IMR-90 (cell line): ENCODE measurements around the gene TNRC18. TPM values are rescaled to one million over a fixed set of nuclear protein-coding genes. Genes with fewer than 3 reads are reported as not detected.

ENCODE experiments used
- ATAC-seq: fragments of 200-7000 bp; cut with Tn5 transposase; 2 replicates; pipeline ENCODE4 v1.9.1; 2020; ENCODE audit warnings: low read depth, mild to moderate bottlenecking, moderate library complexity
- BruUV-seq: library from RNA; stranded (reverse); fragments of 400-500 nt; replicated peaks from 2 replicates; lab custom pipeline; 2021; lab: Mats Ljungman, UMichigan
- CTCF ChIA-PET: fragments of 300-600 bp; formaldehyde crosslinking; extraction: SDS; loops from one replicate; lab custom pipeline; 2021; ENCODE audit warnings: antibody characterized with exemption; lab: Yijun Ruan, JAX
- POLR2A ChIA-PET: fragments of 300-600 bp; sonication (Branson Sonifier 250); formaldehyde crosslinking; loops from one replicate; lab custom pipeline; 2022; ENCODE audit warnings: antibody characterized with exemption; ENCODE audit not compliant: unreplicated experiment; lab: Charles Lee
- DNase-seq: peaks from one replicate; pipeline ENCODE4 v3.0.0; 2013
- H2AFZ ChIP-seq: replicated peaks from 2 replicates; pipeline ENCODE3; 2013; ENCODE audit warnings: low read length, mild to moderate bottlenecking; ENCODE audit not compliant: poor library complexity
- H2AK5ac ChIP-seq: 2 replicates; pipeline ENCODE4 v1.6.1; 2013; ENCODE audit warnings: low read depth, low read length, inconsistent platforms
- H2AK9ac ChIP-seq: replicated peaks from 2 replicates; pipeline ENCODE3; 2013; ENCODE audit warnings: mild to moderate bottlenecking, low read depth, low read length, moderate library complexity; ENCODE audit not compliant: poor library complexity
- H2BK120ac ChIP-seq: 2 replicates; pipeline ENCODE4 v1.6.1; 2013; ENCODE audit warnings: low read depth, low read length, inconsistent platforms
- H2BK15ac ChIP-seq: 3 replicates; pipeline ENCODE4 v1.6.1; 2013; ENCODE audit warnings: low read depth, low read length, inconsistent platforms
- H2BK20ac ChIP-seq: 2 replicates; pipeline ENCODE4 v1.6.1; 2013; ENCODE audit warnings: low read depth, mild to moderate bottlenecking, inconsistent platforms, low read length, moderate library complexity
- H2BK5ac ChIP-seq: 2 replicates; pipeline ENCODE4 v1.6.1; 2013; ENCODE audit warnings: mild to moderate bottlenecking, low read depth, low read length, inconsistent platforms; ENCODE audit not compliant: poor library complexity, severe bottlenecking
- H3K14ac ChIP-seq: replicated peaks from 2 replicates; pipeline ENCODE4 v1.6.1; 2013; ENCODE audit warnings: low read depth, low read length, inconsistent platforms
- H3K18ac ChIP-seq: 2 replicates; pipeline ENCODE4 v1.6.1; 2013; ENCODE audit warnings: low read depth, low read length, control low read depth
- H3K23ac ChIP-seq: 2 replicates; pipeline ENCODE4 v1.6.1; 2013; ENCODE audit warnings: low read depth, low read length, inconsistent platforms
- H3K27ac ChIP-seq: 2 replicates; pipeline ENCODE4 v1.5.1; 2013; ENCODE audit warnings: mild to moderate bottlenecking, control low read depth, low read length; ENCODE audit not compliant: insufficient read depth
- H3K27me3 ChIP-seq: 2 replicates; pipeline ENCODE4 v1.6.1; 2013; ENCODE audit warnings: low read length; ENCODE audit not compliant: control insufficient read depth, insufficient read depth
- H3K36me3 ChIP-seq: 2 replicates; pipeline ENCODE4 v1.6.1; 2013; ENCODE audit warnings: low read length, mixed read lengths; ENCODE audit not compliant: control insufficient read depth, insufficient read depth
- H3K4ac ChIP-seq: 2 replicates; pipeline ENCODE4 v1.6.1; 2013; ENCODE audit warnings: low read depth, low read length, inconsistent platforms
- H3K4me1 ChIP-seq: 2 replicates; pipeline ENCODE4 v1.6.1; 2013; ENCODE audit warnings: low read length, mixed read lengths; ENCODE audit not compliant: control insufficient read depth, insufficient read depth
- H3K4me2 ChIP-seq: 2 replicates; pipeline ENCODE4 v1.6.1; 2013; ENCODE audit warnings: low read depth, mild to moderate bottlenecking, control low read depth, low read length, moderate library complexity
- H3K4me3 ChIP-seq: 2 replicates; pipeline ENCODE4 v1.5.1; 2013; ENCODE audit warnings: low read depth, mild to moderate bottlenecking, control low read depth, low read length, moderate library complexity; ENCODE audit not compliant: insufficient read depth
- H3K56ac ChIP-seq: 2 replicates; pipeline ENCODE4 v1.6.1; 2013; ENCODE audit warnings: low read length, inconsistent platforms; ENCODE audit not compliant: insufficient read depth; ENCODE audit errors: extremely low read depth
- H3K79me1 ChIP-seq, 2 experiments: 2 replicates each; pipeline ENCODE4 v1.6.1; 2013; ENCODE audit warnings: low read length in 2 of 2, inconsistent platforms in 1 of 2, low read depth in 1 of 2
- H3K9ac ChIP-seq: 2 replicates; pipeline ENCODE4 v1.6.1; 2013; ENCODE audit warnings: low read depth, low read length, control low read depth
- H3K9me1 ChIP-seq: 2 replicates; pipeline ENCODE4 v1.6.1; 2013; ENCODE audit warnings: low read length, inconsistent platforms; ENCODE audit not compliant: insufficient read depth
- H3K9me3 ChIP-seq: 2 replicates; pipeline ENCODE4 v1.6.1; 2013; ENCODE audit warnings: low read length; ENCODE audit not compliant: control insufficient read depth, insufficient read depth
- H4K20me1 ChIP-seq: 2 replicates; pipeline ENCODE4 v1.6.1; 2013; ENCODE audit warnings: low read length, inconsistent platforms; ENCODE audit not compliant: insufficient read depth
- H4K5ac ChIP-seq: 2 replicates; pipeline ENCODE4 v1.6.1; 2013; ENCODE audit warnings: mild to moderate bottlenecking, low read depth, low read length, control low read depth
- H4K8ac ChIP-seq, 2 experiments: 2 replicates each; pipeline ENCODE4 v1.6.1; 2013; ENCODE audit warnings: low read depth in 2 of 2, low read length in 2 of 2, control low read depth in 1 of 2, inconsistent platforms in 1 of 2
- H4K91ac ChIP-seq: 2 replicates; pipeline ENCODE4 v1.6.1; 2013; ENCODE audit warnings: low read depth, low read length, inconsistent platforms; ENCODE audit not compliant: insufficient read depth
- BHLHE40 ChIP-seq: fragments of 150-350 bp; IDR thresholded peaks from 2 replicates; pipeline ENCODE4 v1.6.1; 2016; ENCODE audit warnings: mild to moderate bottlenecking, low read depth, low read length
- CEBPB ChIP-seq: IDR thresholded peaks from 2 replicates; pipeline ENCODE4 v1.6.1; 2012; ENCODE audit warnings: low read depth, low read length, improper control_type of control experiment
- CHD1 ChIP-seq: IDR thresholded peaks from 2 replicates; pipeline ENCODE4 v1.6.1; 2012; ENCODE audit warnings: low read depth, low read length, improper control_type of control experiment
- FOS ChIP-seq: fragments of 150-350 bp; IDR thresholded peaks from 2 replicates; pipeline ENCODE4 v1.6.1; 2016; ENCODE audit warnings: low read depth, low read length
- MAFK ChIP-seq: IDR thresholded peaks from 2 replicates; pipeline ENCODE4 v1.6.1; 2012; ENCODE audit warnings: low read depth, low read length, improper control_type of control experiment
- MAZ ChIP-seq: IDR thresholded peaks from 2 replicates; pipeline ENCODE4 v1.6.1; 2012; ENCODE audit warnings: low read depth, mild to moderate bottlenecking, low read length, improper control_type of control experiment, moderate library complexity, borderline replicate concordance
- MXI1 ChIP-seq: IDR thresholded peaks from 2 replicates; pipeline ENCODE4 v1.6.1; 2012; ENCODE audit warnings: low read depth, mild to moderate bottlenecking, low read length, moderate library complexity, borderline replicate concordance
- NFE2L2 ChIP-seq: fragments of 150-350 bp; IDR thresholded peaks from 2 replicates; pipeline ENCODE4 v1.6.1; 2016; ENCODE audit warnings: low read depth, mild to moderate bottlenecking, low read length
- POLR2A ChIP-seq: IDR thresholded peaks from 2 replicates; pipeline ENCODE4 v1.6.1; 2012; ENCODE audit warnings: mild to moderate bottlenecking, low read depth, low read length
- RAD21 ChIP-seq: IDR thresholded peaks from 2 replicates; pipeline ENCODE4 v1.6.1; 2012; ENCODE audit warnings: low read length, improper control_type of control experiment
- RCOR1 ChIP-seq: IDR thresholded peaks from 2 replicates; pipeline ENCODE4 v1.6.1; 2012; ENCODE audit warnings: mild to moderate bottlenecking, low read length, improper control_type of control experiment; ENCODE audit not compliant: insufficient replicate concordance
- RFX5 ChIP-seq: IDR thresholded peaks from 2 replicates; pipeline ENCODE4 v1.8.0; 2012; ENCODE audit warnings: low read depth, mild to moderate bottlenecking, low read length, moderate library complexity
- SMC3 ChIP-seq: fragments of 150-350 bp; IDR thresholded peaks from 2 replicates; pipeline ENCODE4 v1.6.1; 2016; ENCODE audit warnings: low read depth, mild to moderate bottlenecking, antibody characterized with exemption, low read length, moderate library complexity
- WGBS, 2 experiments: methylation state at CpG; one replicate each; pipeline versions ENCODE4 v1.1.5 to v1.1.7; 2013; ENCODE audit warnings: missing lambda C conversion rate in 2 of 2; ENCODE audit not compliant: insufficient read length in 1 of 2; ENCODE audit errors: extremely low coverage in 2 of 2; 5-methylcytosine and 5-hydroxymethylcytosine counted together
- dilution Hi-C: fragments of 300-500 bp; cut with HindIII; formaldehyde crosslinking; loops from one replicate; pipeline ENCODE4 v1.14.3; 2018; ENCODE audit warnings: low sequenced_read_pairs; ENCODE audit not compliant: unreplicated experiment
- in situ Hi-C: fragments of 300-500 bp; cut with MboI; formaldehyde crosslinking; loops from 3 replicates; pipeline ENCODE4 v1.14.3; 2019; ENCODE audit warnings: low sequenced_read_pairs, inconsistent platforms, mixed read lengths
- intact Hi-C: fragments of 100-400 bp; cut with micrococcal nuclease; formaldehyde crosslinking; loops from 2 replicates; pipeline ENCODE4 v1.10.0; 2022
- polyA plus RNA-seq, 3 experiments: library from polyadenylated mRNA; depleted of rRNA; stranded (reverse); fragments of >200 nt; gene quantifications; 2 replicates each; pipeline ENCODE4 v1.2.3, GENCODE V29; 2012; ENCODE audit warnings: low replicate concordance in 1 of 3
- total RNA-seq: library from RNA; depleted of rRNA; stranded (reverse); fragments of >200 nt; gene quantifications from 2 replicates; pipeline ENCODE4 v1.2.3, GENCODE V29; 2012
- TF ChIP-seq, protein P1 (sequence below): fragments of 150-350 bp; IDR thresholded peaks from 2 replicates; pipeline ENCODE4 v1.6.1; 2017; ENCODE audit warnings: mild to moderate bottlenecking, antibody characterized with exemption, low read length, low read depth
- TF ChIP-seq, protein P2 (sequence below): conservative IDR thresholded peaks from 2 replicates; pipeline ENCODE4 v1.5.1; 2012; ENCODE audit warnings: mild to moderate bottlenecking, low read depth, low read length, improper control_type of control experiment
- TF ChIP-seq, protein P3 (sequence below): fragments of 150-350 bp; IDR thresholded peaks from 2 replicates; pipeline ENCODE4 v1.6.1; 2016; ENCODE audit warnings: low read depth, mild to moderate bottlenecking, low read length, moderate library complexity, borderline replicate concordance

TNRC18 gene
- total and polyA plus RNA-seq, 2 of the 4 experiments (the other 2 are of a cell fraction) = 4.7 to 29.6 TPM

DNA sequence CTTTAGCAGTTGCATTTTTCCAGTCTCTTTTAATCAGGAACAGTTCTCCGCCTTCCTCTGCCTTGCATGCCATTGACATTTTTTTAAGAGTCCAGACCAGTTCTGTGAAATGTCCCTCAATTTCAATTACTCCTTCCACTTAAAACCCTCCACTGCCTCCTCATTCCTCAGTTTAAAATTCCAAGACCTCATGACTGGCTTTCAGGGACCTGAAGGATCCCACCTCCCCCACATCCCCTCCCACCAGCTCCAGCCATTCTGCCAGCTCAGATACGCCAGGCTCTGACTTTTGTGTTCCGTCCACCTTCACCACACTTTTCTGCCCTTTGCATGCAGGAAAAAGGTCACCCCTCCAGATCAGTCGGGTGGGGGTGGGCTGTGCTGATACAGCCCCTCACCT, 8.7 kb downstream of the TNRC18 start:
- intact Hi-C loops (no loop called here), dilution Hi-C loops (no loop called here), in situ Hi-C loops (no loop called here)
- no peak overlapping the region for H4K8ac ChIP-seq
- no peak for TF ChIP-seq MAFK
- no peak for TF ChIP-seq BHLHE40
- no peak for TF ChIP-seq RAD21
- no peak for TF ChIP-seq NFE2L2
- TF ChIP-seq CHD1 = no peak
- TF ChIP-seq CEBPB = no peak
- no peak for TF ChIP-seq POLR2A
- no peak for TF ChIP-seq MAZ
- no peak for TF ChIP-seq FOS
- no peak for TF ChIP-seq RFX5
- TF ChIP-seq, protein P1, sequence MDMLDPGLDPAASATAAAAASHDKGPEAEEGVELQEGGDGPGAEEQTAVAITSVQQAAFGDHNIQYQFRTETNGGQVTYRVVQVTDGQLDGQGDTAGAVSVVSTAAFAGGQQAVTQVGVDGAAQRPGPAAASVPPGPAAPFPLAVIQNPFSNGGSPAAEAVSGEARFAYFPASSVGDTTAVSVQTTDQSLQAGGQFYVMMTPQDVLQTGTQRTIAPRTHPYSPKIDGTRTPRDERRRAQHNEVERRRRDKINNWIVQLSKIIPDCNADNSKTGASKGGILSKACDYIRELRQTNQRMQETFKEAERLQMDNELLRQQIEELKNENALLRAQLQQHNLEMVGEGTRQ = no peak
- TF ChIP-seq, protein P2, sequence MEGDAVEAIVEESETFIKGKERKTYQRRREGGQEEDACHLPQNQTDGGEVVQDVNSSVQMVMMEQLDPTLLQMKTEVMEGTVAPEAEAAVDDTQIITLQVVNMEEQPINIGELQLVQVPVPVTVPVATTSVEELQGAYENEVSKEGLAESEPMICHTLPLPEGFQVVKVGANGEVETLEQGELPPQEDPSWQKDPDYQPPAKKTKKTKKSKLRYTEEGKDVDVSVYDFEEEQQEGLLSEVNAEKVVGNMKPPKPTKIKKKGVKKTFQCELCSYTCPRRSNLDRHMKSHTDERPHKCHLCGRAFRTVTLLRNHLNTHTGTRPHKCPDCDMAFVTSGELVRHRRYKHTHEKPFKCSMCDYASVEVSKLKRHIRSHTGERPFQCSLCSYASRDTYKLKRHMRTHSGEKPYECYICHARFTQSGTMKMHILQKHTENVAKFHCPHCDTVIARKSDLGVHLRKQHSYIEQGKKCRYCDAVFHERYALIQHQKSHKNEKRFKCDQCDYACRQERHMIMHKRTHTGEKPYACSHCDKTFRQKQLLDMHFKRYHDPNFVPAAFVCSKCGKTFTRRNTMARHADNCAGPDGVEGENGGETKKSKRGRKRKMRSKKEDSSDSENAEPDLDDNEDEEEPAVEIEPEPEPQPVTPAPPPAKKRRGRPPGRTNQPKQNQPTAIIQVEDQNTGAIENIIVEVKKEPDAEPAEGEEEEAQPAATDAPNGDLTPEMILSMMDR = no peak
- no peak for TF ChIP-seq MXI1
- TF ChIP-seq SMC3 = no peak
- TF ChIP-seq, protein P3, sequence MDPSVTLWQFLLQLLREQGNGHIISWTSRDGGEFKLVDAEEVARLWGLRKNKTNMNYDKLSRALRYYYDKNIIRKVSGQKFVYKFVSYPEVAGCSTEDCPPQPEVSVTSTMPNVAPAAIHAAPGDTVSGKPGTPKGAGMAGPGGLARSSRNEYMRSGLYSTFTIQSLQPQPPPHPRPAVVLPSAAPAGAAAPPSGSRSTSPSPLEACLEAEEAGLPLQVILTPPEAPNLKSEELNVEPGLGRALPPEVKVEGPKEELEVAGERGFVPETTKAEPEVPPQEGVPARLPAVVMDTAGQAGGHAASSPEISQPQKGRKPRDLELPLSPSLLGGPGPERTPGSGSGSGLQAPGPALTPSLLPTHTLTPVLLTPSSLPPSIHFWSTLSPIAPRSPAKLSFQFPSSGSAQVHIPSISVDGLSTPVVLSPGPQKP = no peak
- TF ChIP-seq RCOR1 = no peak
- H3K23ac ChIP-seq = peak overlapping the region; percentile 16; the same call in 1 of the 2 replicates
- POLR2A ChIA-PET = no interaction called here
- H3K14ac ChIP-seq = no peak overlapping the region
- H2BK120ac ChIP-seq = no peak overlapping the region
- H3K79me1 ChIP-seq = peaks cover 9 to 63% of the 10 kb centered on the region in 2 experiments; a peak in 3 of 4 replicates
- H4K91ac ChIP-seq = no peak overlapping the region
- CTCF ChIA-PET = interaction anchor here (0.6 kb wide), 1 partner anchor 206 kb away, joined by 3 read pairs; no protein-coding TSS in a partner anchor
- no peak overlapping the region for H3K18ac ChIP-seq
- H4K5ac ChIP-seq = no peak overlapping the region
- H2AK9ac ChIP-seq = peak overlapping the region; percentile 85
- no peak overlapping the region for H2AK5ac ChIP-seq
- DNase-seq = no peak
- no peak overlapping the region for H3K27ac ChIP-seq
- no peak overlapping the region; the same call in 1 of the 2 replicates for H3K4ac ChIP-seq
- 94% methylated on average over 3 of the region's 4 CpGs; no CpG with 5 or more reads in 1 of the 2 experiments for WGBS, 2 experiments
- peaks cover 12% of the 10 kb centered on the region; the same call in 1 of the 2 replicates for H3K9me1 ChIP-seq
- H3K9ac ChIP-seq = no peak overlapping the region
- H2BK15ac ChIP-seq = no peak overlapping the region
- H2BK5ac ChIP-seq = no peak overlapping the region
- peaks cover 18% of the 10 kb centered on the region for H3K4me1 ChIP-seq
- no peak overlapping the region for H3K4me3 ChIP-seq
- no peak overlapping the region for H2BK20ac ChIP-seq
- peaks cover 85% of the 10 kb centered on the region for H4K20me1 ChIP-seq
- peaks cover 11% of the 10 kb centered on the region; the same call in 1 of the 2 replicates for H3K36me3 ChIP-seq
- H3K4me2 ChIP-seq = no peak overlapping the region; the same call in 1 of the 2 replicates
- no peak overlapping the region for H3K56ac ChIP-seq
- H3K9me3 ChIP-seq = no peaks in the 10 kb centered on the region
- ATAC-seq = no peak
- no TSS peak for BruUV-seq
- no peak overlapping the region for H2AFZ ChIP-seq
- no peaks in the 10 kb centered on the region for H3K27me3 ChIP-seq
